HG03354 (cell line): Measurements from ENCODE around the gene GPC5.
"Not testable (repeated sequence)": the region's sequence is repeated elsewhere in the genome, so short reads cannot be mapped to it uniquely, and the experiment has no call there.

ENCODE experiments used
- ATAC-seq: cut with Tn5 transposase; IDR thresholded peaks from one replicate; pipeline ENCODE4 v1.9.1; 2021; ENCODE audit warnings: mild to moderate bottlenecking; ENCODE audit not compliant: unreplicated experiment, poor library complexity, severe bottlenecking

The GPC5 gene

GRCh38 chr13:92513672-92514071 lies 1115.3 kb downstream of the GPC5 start:
- no peak for ATAC-seq

GRCh38 chr13:92514420-92515125 lies 1116.2 kb downstream of the GPC5 start:
- ATAC-seq, result no peak

GRCh38 chr13:92516878-92517277 lies 1118.5 kb downstream of the GPC5 start:
- not testable (repeated sequence) for ATAC-seq

GRCh38 chr13:92518622-92519021 lies 1120.2 kb downstream of the GPC5 start:
- not testable (repeated sequence) for ATAC-seq

GRCh38 chr13:92530364-92530763 lies 1131.9 kb downstream of the GPC5 start:
- ATAC-seq, result no peak

- no peak for ATAC-seq
These were observed 1137.0 kb downstream of the GPC5 start for GRCh38 chr13:92535222-92536006.

GRCh38 chr13:92537471-92537870 lies 1139.0 kb downstream of the GPC5 start:
- ATAC-seq, result no peak

- ATAC-seq, result no peak
These were observed 1139.7 kb downstream of the GPC5 start for GRCh38 chr13:92538164-92538563.

GRCh38 chr13:92539148-92539547 lies 1140.7 kb downstream of the GPC5 start:
- ATAC-seq, result not testable (repeated sequence)

- ATAC-seq, result no peak
These were observed 1148.8 kb downstream of the GPC5 start for GRCh38 chr13:92547266-92547665.

GRCh38 chr13:92549276-92549675 lies 1150.9 kb downstream of the GPC5 start:
- ATAC-seq, result no peak

- no peak for ATAC-seq
These were observed 1155.2 kb downstream of the GPC5 start for GRCh38 chr13:92553470-92554114.

GRCh38 chr13:92560883-92561282 lies 1162.5 kb downstream of the GPC5 start:
- no peak for ATAC-seq

GRCh38 chr13:92564942-92565341 lies 1166.5 kb downstream of the GPC5 start:
- no peak for ATAC-seq

- no peak for ATAC-seq
These were observed 1168.3 kb downstream of the GPC5 start for GRCh38 chr13:92566767-92567166.

GRCh38 chr13:92572190-92572589 lies 1173.8 kb downstream of the GPC5 start:
- no peak for ATAC-seq

GRCh38 chr13:92573467-92574057 lies 1175.1 kb downstream of the GPC5 start:
- no peak for ATAC-seq

GRCh38 chr13:92574499-92574898 lies 1176.1 kb downstream of the GPC5 start:
- no peak for ATAC-seq

GRCh38 chr13:92575777-92576176 lies 1177.4 kb downstream of the GPC5 start:
- no peak for ATAC-seq

GRCh38 chr13:92578358-92578757 lies 1179.9 kb downstream of the GPC5 start:
- ATAC-seq, result no peak
